ENCODE data around the gene ZAP70.
"Not testable (repeated sequence)": the region's sequence is repeated elsewhere in the genome, so short reads cannot be mapped to it uniquely, and the experiment has no call there.

The ZAP70 gene

DNA sequence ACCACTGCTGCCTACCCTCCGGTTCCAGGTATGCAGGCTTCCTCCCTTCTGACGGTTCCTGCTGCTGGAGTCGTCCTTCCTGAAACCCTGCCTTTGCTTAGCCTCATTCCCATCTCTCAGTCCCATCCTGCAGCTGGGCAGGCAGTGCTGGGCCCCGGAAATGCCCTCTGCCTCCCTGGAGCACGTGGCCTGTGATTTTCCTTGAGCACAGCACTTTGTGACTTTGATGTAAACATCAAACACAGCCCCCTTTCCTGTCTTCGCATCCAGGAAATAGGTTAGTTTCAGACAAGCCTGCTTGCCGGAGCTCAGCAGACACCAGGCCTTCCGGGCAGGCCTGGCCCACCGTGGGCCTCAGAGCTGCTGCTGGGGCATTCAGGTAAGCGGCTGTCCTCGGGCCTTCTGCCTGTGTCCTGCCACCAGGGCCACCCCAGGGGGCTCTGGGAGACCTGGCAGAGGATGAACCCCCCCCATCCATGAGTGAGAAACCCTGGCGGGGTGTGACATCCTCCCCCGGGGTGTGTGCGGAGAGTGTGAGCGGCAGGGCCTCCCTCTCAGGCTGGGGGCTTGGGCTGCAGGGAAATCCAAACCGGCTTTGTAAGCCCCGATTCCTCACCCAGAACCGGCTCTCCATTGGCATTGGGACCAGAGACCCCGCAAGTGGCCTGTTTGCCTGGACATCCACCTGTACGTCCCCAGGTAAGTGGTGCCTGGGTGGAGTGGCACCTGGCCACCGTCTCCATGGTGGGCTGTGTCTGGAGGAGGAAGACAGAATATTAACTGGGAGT, at the start of gene ZAP70:
TSS of gene ZAP70 (plus strand) at position 281 of the 788 bp plus-strand sequence. CDS start 10,461 bp downstream, outside the sequence.
- DNase-seq (ENCODE audit: low read depth): no peak

DNA sequence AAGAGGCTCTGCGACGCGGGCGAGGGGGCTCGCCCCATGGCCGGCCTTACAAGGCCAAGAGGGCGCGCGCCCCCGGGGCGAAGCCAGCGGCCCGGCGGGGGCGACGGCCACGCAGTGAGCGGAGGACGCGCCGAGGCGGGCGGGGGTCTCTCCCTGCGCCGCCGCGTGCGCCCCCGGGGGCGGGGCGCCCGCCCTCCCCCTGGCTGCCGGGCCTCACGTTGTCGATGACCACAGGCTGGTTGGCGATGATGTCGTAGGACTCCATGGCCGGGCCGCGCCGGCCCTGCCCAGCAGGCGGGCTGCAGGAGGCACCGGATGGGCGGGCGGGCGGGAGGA, 49.8 kb upstream of the ZAP70 start:
- DNase-seq (ENCODE audit: low read depth): no peak

DNA sequence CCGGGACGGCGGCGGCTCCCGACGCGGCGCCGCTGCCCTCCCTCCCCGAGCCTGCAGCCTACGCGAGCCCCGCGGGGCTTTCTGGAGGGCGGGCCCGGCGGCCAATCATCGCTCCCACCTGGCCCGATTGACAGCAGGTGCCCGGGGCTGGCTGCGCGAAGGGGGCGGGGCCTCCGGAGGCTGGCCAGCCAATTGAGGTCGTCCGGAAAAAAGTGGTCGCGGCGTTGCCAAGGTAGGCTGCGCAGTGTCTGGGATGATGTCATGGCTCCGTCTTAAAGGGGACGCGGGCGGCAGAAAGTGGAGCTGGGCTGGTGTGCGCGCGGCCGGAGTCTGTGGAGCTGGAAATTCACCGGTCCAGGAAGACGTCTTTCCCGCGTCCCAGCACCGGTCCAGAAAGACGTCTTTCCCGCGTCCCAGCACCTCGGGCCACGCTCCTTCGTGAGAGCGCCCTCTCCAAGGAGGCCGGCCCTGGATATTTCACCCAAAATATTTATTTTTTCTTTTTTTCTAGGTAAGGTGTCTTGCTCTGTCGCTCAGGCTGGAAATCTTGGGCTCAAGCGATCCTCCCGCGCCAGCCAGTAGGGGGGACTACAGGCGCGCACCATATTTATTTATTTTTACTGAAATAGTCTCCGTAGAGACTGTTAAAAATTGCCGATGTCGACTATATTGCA, 49.3 kb upstream of the ZAP70 start, which contains the start of gene ACTR1B:
TSS of gene ACTR1B (minus strand) at position 83 of the 674 bp plus-strand sequence. CDS start 154 bp downstream, outside the sequence.
- peak; percentile 96 for DNase-seq (ENCODE audit: low read depth)

DNA sequence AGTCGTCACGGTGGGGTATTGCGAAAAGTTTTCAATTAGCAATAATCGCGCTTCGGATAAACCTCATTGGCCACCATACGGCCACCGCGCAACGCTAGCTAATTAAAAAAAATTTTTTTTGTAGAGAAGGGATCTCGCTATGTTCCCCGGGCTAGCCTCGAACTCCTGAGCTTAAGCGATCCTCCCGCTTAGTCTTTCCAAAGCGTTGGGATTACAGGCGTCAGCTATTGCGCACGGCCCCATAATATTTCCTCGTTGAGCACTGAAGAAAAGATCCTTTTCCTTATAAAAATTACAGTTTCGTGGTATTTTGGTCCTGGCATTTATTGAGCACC, 48.8 kb upstream of the ZAP70 start:
- DNase-seq (ENCODE audit: low read depth): peak; percentile 11

DNA sequence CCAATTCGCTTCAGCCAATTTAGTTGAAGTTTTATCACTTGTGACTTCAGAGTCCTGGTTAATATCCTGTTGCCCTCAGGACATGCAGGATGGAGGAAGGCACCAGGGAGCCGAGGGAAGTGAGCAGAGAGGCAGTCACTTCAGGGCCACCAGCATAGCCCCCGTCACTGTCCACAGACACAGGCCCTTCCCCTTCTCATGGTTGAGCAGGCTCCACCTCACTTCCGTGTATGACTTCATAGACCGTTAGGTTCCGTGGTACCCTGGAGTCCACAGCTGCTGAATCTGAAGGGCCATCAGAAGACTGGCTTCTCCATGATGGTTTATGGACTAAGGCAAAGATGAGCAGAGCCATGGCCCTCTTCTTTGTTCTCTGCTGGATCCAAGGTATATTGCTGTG, 43.9 kb upstream of the ZAP70 start, which contains the start of gene C2orf92:
TSS of gene C2orf92 (plus strand) at position 266 of the 400 bp plus-strand sequence. CDS start at position 342, 76 bp downstream.
- no peak for DNase-seq (ENCODE audit: low read depth)

DNA sequence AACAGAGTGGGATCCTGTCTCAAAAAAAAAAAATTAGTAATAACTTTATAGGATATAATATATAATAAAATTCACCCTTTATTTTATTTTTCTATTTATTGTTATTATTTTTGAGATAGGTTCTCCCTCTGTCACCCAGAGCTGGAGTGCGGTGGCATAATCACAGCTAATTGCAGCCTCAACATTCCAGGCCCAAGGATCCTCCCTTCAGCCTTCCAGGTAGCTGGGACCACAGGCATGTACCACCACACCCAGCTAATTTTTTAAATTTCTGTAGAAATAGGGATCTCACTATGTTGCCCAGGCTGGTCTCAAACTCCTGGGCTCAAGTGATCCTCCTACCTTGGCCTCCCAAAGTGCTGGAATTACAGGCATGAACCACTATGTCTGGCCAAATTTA, 42.9 kb upstream of the ZAP70 start:
- no peak for DNase-seq (ENCODE audit: low read depth)

DNA sequence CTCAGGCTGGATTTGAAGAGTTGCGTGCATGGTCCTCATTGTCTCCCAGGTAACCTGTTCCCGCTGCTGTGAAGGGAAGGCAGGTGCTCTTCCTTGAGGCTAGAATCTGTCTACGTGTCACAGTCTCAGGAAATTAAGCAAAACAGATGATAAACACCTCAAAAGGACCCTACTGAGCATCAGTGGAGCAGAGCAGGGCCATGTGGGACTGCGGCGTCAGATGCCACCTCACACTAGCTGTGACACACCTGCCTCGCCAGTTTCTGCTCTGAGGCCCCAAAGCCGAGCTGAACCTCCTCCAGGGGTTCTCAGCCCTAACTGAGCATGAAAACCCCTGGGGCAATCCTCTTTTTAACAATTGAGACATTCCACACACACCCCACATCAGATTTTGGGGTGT, 41.9 kb upstream of the ZAP70 start:
- no peak for DNase-seq (ENCODE audit: low read depth)

DNA sequence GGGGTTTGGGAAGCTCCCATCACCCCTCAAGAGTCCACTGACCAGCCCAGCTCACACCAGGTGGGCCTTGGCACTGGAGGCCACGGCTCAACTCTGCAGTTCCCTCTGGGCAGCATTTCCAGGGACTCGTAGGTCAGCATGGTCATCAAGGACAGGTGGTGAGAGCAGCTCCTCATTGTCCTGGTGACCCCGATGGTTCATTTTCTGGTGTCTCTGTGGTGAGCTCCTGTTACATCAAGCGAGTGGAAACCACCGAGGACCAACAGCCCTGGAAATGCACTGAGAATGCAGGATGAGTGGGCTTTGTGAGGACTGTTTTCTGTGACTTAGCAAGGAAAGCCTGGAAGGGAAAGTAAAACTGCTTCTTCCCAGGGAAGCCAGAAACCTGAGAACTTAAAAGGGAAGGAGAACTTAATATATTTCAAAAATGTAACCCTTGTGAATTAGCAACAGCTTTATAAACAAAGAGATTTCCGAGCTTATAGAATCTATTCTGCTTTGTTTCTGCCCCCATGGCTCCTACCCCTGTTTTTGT, 40.7 kb upstream of the ZAP70 start:
- not testable (repeated sequence) for DNase-seq (ENCODE audit: low read depth)

DNA sequence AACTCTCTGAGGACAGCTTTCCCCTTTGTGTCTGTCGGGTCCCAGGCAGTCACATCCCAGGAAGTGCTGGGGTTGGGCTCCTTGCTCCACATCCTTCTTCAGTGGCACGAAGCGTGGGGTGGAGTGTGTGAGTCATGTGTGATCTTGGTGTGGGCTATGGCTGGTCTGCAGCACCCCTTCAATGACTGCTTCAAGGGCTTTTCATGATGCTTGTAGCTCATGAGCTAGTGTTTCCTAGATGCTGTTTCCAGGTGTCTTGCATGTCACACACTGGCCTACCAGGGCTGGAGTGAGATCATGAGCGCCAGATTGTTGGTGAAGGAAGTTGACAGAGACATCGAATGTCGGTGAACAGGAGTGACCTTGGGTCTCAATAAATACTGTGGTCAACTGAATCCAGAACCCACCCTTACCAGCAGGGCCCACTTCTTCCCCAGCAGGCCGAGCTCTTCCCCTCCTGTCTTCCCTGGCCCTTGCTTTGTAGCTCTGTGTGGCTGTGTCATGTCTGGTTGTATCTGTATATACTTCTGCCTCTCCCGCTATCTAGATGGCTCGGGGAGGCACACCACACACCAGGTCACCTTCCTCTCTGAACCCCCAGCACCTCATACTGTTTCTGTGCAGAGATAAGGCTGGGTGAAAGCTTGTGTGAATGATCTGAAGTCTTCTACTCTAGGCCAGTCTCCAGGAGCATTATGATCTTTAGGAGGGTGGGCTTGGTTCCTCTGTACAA, 40.0 kb upstream of the ZAP70 start:
- DNase-seq (ENCODE audit: low read depth): no peak

DNA sequence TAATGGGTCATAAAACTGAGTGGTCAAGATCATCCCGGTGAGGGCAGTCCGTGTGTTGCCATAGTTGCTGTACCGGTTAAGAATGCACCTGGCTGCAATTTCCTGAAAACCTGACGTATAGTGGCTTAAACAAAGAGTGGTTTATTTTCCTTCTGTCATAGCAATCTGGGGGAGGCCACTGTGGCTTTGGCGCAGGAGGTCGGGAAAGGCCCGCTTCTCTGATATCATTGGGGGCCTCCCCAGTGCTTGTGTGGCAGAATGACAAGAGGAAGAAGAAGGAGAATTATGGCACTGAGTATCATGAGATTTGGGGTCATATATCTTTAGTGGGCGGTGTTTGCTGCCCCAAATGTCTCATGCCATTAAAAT, 39.5 kb upstream of the ZAP70 start:
- no peak for DNase-seq (ENCODE audit: low read depth)

DNA sequence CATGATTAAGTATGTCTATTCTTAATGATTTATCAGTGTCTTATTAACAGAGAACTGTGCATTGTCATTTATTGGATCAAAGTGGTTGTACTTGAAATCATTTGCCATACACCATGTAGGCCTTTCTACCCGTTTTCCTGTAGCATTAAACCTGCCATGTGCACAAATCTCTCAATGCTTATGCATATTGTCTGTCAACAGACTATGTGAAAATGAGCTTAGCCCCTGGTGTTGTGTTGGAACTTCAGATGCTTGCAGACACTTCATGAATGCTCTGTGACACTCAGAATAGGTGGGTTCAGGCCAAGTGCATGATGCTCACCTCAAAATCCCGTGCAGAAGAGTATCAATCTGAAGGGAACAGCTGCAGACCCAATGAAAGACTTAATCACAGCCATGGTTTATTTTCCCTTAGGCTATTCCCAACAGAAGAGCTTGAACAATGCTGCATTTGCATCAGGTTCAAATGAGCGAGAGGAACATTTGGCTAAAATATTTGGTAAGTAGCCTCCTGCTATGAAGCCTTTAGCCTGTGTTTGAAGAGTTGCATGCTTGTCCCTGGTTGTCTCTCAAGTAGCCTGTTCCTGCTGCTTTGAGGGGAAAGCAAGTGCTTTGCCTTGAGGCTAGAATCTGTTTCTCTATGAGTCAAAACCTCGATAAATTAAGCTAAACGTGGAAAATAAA, 37.8 kb upstream of the ZAP70 start:
- no peak for DNase-seq (ENCODE audit: low read depth)

DNA sequence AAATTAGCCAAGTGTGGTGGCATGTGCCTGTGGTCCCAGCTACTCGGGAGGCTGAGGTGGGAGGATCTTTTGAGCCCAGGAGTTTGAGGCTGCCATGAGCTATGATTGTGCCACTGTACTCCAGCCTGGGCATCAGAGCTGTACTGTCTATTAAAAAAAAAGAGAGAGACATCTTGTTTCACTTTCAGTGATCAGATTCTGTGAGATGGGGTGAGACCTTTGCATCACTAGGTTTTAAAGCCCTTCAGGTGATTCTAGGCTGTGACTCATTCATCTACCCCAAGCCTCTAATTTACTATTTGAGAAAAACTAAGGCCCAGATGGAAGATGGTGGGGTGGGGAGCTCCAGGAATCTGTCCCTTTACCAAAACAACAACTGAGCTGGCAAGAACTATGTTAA, 36.8 kb upstream of the ZAP70 start:
- DNase-seq (ENCODE audit: low read depth): no peak

DNA sequence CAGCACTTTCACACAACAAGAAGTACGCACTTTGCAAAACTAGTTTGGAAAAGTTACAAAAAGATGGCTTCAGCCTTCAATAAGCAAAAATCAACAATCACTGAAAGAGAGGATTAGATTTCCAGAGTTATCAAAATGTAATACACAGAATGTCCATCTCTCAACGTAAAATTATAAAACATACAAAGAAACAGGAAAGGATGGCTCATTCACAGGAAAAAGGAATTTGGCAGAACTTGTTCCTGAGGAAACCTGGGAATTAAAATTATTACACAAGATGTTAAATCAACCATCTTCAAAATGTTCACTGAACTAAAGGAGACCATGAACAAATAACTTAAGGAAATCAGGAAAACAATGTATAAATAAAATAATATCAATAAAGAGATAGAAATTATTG, 35.9 kb upstream of the ZAP70 start:
- DNase-seq (ENCODE audit: low read depth): no peak

DNA sequence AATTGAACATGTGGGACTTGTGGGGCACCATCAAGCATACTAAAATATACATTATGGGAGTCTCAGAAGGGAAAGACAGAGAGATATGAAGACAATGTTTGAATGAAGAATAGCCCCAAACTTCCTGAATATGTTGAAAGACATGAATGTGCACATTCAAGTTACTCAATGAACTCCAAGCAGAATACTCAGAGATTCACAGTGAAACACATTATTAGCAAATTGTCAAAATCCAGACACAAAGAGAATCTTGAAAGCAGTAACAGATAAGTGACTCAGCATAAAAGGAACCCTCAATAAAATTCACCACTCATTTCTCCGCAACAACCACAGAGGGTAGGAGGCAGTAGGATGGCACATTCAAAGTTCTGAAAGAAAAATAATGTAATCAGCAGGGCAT, 35.1 kb upstream of the ZAP70 start:
- DNase-seq (ENCODE audit: low read depth): no peak

DNA sequence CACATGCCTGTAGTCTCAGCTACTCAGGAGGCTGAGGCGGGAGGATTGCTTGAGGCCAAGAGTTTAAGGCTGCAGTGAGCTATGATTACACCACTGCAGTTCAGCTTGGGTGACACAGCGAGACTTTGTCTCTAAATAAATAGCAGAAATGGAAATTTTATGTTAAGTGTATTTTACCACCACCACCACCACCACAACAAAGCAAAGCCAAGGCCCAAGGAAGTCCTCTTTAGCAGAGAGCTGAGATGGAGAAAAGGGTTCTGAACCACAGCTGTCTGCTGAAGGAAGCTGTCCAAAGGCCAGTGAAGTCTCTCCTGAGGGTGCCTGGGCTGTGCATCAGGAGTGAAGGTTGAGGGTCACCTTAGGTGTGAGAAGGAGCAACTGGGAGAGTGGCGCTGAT, 26.1 kb upstream of the ZAP70 start:
- DNase-seq (ENCODE audit: low read depth): not testable (repeated sequence)

DNA sequence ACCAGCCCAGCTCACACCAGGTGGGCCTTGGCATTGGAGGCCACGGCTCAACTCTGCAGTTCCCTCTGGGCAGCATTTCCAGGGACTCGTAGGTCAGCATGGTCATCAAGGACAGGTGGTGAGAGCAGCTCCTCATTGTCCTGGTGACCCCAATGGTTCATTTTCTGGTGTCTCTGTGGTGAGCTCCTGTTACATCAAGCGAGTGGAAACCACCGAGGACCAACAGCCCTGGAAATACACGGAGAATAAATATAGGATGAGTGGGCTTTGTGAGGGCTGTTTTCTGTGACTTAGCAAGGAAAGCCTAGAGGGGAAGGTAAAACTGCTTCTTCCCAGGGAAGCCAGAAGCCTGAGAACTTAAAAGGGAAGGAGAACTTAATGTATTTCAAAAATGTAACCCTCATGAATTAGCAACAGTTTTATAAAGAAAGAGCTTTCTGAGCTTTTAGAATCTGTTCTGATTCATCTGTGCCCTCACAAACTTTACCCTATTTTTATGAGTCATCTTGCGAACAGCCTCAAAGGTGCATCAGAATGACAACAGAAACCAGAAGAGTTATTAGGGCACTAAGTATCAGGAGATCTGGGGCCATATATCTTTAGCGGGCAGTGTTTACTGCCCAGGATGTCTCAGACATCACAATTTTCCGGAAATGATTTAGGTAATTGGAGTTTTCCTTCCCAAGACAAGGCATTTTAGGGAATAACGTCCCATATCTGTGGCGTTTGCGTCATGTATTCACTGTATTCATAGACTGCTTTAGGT, 25.1 kb upstream of the ZAP70 start:
- DNase-seq (ENCODE audit: low read depth): no peak

DNA sequence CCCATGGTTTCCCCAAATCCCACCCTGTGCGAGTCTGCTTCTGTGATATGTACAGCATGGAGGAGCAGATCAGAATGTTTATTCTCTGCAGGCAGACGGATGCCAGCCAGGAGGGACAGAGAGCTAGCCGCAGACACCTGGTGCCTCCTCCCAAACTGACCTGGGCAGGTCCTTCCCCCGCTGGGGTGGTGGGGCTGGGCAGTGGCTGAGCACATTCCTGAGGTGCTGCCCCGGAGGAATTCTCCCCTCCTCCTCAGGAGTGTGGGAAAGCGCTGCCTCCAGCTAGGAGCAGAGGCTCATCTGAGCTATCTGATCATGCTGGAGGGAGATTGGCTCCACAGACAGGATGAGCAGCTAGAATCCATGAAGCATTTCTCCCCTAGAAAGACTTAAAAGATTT, 22.2 kb upstream of the ZAP70 start:
- DNase-seq (ENCODE audit: low read depth): no peak

DNA sequence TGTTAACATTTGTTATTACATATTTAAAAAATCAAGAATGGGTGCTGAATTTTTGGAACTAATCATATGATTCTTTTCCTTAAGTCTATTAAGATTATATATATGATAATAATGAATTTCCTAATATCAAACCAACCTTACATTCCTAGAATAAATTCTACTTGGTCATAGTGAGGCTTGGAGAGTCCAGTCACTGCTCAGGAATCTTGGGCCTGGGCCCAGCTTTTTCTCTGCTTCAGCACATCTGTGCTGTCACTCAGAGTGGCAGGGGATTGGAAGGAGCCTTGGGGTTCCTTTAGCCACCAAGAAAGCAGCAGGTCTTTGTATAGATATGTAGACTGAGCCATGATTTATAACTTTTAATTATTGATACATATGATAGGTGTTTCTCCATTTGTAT, 19.9 kb upstream of the ZAP70 start:
- DNase-seq (ENCODE audit: low read depth): no peak

DNA sequence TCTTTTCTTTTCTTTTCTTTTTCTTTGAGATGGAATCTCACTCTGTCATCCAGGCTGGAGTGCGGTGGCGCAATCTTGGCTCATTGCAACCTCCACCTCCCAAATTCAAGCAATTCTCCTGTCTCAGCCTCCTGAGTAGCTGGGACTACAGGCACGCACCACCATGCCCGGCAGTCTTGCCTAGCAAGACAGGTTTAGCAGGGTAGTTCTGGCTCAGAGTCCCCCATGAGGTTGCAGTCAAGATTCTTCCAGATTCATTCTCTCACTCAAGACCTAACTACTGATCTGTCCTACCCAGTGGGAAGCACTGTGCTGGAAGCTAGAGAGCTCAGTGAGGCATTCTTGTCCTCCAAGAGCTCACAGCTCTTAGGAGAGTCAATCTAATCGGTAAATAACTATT, 17.6 kb upstream of the ZAP70 start:
- no peak for DNase-seq (ENCODE audit: low read depth)

DNA sequence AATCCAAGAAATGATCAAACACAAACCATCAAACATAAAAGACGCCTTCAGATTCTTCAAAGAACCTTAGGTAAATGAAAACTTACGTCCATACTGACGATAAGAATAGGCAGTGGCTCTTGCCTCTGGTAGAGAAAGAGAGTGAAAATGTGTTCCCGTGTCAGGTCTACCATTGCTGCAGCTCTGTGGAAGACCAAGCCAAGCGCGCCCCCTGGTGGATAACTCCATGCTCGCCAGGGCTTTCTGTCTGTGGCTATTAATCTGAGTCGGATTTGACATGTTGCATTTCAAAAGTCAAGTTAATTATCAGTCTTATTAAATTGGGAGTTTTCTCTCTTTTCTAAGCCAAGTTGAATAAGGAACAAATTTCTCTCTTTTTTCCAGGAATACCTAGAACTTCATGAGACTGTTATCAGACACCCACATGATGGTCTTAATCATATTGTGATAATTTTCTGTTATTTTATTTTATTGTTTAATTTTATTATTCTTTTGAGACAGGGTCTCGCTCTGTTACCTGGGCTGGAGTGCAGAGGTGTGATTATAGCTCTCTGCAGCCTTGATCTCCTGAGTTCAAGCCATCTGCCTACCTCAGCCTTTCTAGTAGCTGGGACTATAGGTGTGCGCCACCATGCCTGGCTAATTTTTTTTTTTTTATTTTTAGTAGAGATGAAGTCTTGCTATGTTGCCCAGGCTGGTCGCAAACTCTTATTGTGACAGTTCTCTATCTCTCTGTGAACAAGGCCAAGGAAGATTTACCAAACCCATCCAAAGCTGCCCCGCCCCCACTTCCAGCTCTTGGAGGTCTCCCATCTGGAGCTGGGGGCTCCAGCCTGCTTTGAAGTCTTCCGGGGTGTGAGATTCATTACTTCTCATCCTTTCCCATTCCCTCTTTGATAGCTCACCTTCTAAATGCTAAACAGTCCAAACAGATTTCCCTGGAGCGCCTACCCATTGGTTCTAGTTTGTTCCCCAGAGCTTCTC, 15.8 kb upstream of the ZAP70 start:
- peak; percentile 58 for DNase-seq (ENCODE audit: low read depth)
